DMS153 (cell line): ENCODE results near the gene CCSER2.
"Not testable (repeated sequence)": the region's sequence is repeated elsewhere in the genome, so short reads cannot be mapped to it uniquely, and the experiment has no call there.

Experiments
- DNase-seq: peaks from one replicate; lab custom pipeline; 2025; lab: John Stamatoyannopoulos, UW

The CCSER2 gene

GRCh38 chr10:84347575-84348002, 19.2 kb downstream of the CCSER2 start:
- not testable (repeated sequence) for DNase-seq

DNA sequence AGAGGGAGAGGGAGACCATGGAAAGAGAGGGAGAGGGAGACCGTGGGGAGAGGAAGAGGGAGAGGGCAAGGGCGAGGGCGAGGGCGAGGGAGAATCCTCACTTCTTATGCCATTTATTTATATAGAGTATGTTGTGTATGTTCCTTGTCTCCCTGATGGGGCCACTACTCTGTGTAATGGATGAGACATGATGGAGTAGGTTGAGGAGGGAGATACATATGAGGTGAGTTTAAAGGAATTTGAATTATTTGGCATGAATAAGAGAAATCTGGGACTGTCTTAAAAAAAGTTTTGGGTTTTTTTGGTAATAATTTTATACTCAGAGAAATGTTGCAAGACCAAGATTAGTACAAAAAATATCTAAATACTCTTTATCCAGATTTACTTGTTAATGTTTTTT, 20.1 kb downstream of the CCSER2 start:
- no peak for DNase-seq

DNA sequence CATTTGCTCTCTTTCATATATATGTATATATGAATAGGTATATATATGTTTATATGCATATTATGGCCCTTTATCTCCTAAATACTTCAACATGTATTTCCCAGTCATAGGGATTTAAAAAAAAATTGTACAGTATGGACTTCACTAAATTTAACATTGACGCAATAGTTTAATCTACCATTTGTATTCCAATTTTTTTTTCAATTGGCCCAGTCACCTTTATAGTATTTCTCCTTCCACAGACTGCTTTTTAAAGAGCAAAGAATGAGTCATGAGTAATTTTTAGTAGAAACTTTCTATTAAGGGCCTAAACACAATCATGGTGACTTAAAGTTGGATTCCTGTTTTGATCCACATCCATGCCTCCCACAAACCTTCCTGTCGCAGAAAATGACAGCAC, 20.5 kb downstream of the CCSER2 start:
- no peak for DNase-seq

DNA sequence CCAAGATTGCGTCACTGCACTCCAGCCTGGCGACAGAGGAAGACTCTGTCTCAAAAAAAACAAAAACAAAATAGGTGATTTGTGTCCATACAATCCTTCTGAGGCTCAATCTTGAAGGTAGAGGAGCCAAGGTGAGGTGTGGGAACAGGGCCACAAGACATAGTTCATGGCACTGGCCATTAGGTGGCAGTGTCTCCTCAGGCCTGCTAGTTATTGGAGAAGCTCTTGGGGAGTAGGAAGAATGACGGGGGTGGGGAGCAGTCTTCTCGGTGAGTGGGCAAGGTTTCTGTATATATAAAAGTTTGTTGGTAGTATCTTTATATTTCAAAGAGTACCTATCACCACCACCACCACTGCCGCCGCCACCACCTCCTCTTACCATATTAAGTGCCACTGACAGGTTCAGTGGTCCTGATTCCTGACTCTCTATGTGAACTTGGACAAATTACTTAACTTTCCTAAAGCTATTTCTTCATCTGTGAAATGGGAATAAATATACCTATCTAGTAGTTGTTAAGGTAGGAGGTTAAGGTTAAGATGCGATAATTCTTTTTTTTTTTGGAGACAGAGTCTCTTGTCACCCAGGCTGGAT, 24.0 kb downstream of the CCSER2 start:
- DNase-seq = no peak

DNA sequence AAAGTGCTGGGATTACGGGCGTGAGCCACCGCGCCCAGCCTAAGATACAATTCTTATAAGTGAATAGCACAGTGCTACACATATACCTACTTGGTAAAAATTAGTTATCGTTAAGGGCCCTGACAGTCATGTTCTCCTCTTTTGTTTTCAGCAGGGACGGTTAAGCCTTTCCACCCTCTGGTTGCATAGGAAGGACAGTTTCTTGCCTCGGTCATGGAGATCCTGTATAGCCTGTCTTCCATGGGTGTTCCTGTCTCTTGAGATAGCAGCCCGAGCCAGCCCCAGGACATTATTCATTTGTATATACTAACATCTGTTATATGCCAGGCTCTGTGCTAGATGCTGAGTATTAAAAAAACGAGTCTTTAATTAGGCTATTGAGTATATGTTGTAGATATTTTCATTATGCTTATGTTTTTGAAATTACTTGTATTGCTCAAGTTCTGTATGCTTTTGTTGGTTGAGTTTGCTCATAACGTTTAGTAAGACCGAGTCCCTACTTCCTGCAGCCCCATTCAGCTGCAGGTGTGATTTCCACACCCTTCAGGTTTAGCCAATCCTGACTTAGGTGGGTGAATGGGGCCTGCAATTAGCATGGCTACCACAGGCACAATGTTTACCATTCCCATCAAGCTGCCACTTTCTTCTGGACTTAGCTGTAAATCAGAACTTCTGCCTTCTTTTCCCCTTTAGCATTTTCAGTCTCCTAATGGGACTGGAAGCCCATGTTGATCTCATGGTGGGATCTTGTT, 24.8 kb downstream of the CCSER2 start:
- peak; percentile 78 for DNase-seq

DNA sequence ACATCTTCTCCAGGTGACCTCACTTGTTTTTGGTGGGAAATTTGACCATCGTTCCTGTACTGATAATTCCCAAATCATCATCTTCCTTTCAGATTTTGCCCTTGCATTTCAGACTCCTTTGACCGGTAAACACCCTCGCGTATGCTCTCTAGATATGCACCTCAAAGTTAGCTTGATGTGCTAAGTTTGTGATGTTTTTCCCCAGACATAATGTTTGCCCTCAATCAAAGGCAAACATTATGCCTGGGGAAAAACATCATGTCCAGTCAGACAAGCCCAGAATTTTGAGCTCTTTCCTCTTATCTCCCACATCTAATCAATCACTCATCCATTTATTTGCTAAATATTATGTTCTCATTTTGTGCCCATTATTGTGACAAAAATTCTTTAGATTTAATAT, 26.2 kb downstream of the CCSER2 start:
- no peak for DNase-seq

GRCh38 chr10:84355106-84355505, 26.7 kb downstream of the CCSER2 start:
- no peak for DNase-seq

GRCh38 chr10:84356928-84357327, 28.5 kb downstream of the CCSER2 start:
- DNase-seq = no peak

- no peak for DNase-seq
Measured at GRCh38 chr10:84358743-84359142, 30.4 kb downstream of the CCSER2 start.

- DNase-seq = no peak
Measured at GRCh38 chr10:84360637-84361365, 32.4 kb downstream of the CCSER2 start.

- DNase-seq = no peak
Measured at GRCh38 chr10:84365335-84365881, 37.0 kb downstream of the CCSER2 start.

DNA sequence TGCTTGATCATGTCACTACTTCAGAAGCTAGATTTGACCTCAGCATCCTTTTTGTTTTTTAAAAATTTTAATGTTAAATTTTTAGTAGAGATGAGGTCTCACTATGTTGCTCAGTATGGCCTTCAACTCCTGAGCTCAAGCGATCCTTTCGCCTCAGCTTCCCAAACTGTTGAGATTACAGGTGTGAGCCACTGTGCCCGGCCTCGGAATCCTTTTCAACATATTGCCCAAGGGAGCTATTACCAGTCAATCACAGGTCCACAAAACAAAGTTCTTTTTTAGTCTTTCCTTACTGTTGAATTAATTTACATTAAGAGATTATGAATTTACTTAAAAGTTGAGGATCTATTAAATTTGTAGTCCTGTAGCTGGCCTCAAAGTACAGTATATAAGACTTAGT, 37.7 kb downstream of the CCSER2 start:
- no peak for DNase-seq

GRCh38 chr10:84367256-84367655, 38.9 kb downstream of the CCSER2 start:
- DNase-seq = no peak

DNA sequence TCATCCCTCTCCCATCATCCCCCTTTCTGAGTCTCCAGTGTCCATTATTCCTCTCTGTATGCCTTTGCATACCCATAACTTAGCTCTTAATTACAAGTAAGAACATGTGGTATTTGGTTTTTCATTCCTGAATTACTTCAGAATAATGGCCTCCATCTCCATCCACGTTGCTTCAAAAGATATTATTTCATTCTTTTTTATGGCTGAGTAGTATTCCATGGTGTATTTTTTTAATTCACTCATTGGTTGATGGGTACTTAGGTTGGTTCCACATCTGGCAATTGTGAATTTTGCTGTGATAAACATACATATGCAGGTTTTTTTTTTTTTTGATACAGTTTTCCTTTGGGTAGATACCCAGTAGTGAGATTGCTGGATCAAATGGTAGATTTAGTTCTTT, 40.4 kb downstream of the CCSER2 start:
- DNase-seq = no peak

DNA sequence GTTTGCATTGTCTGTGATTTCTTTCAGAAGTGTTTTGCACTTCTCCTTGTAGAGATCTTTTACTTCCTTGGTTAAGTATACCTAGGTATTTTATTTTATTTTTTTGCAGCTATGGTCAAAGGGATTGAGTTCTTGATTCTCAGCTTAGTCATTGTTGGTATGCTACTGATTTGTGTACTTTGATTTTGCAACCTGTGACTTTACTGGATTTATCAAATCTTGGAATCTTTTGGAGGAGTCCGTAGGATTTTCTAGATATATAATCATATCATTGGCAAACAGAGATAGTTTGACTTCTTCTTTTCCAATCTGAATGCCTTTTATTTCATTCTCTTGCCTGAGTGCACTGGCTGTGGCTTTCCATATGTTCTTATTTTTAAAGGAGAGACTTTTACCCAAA, 41.9 kb downstream of the CCSER2 start:
- no peak for DNase-seq

GRCh38 chr10:84371944-84372343, 43.6 kb downstream of the CCSER2 start:
- DNase-seq = no peak

DNA sequence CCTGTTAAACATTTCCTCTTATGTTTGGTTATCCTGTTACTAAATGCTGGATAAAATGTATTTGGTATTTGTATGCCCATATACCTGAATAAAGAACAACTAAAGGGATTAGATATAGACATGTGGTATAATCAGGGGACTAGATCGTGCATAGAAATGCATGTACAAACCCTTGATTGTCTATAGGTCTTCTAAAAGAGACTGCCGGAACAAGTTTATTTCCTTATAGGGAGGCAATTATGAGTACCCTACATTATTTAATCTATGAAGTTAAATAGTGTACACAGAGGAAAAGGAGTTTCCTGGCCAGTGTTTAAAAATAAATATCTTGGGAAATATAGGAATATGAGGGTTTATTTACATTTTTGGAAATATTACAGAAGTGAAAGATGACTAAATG, 44.6 kb downstream of the CCSER2 start:
- no peak for DNase-seq

DNA sequence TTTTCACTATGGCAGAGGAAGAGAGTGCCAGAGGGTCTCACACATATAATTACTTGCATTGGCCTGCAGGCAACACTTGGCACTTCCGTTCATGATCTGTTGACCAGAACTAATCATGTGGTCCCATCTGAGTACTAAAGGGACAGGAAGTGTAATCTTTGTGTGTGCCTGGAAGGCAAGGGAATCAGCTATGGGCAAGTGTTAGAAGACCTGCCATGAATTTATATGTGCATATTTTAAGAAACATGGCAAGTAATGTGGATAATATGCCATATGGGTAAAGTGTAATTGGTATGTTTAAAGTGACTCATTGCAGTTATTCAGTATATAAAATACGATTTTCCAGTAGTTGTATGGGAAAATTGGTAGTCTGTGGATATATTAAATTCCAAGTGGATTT, 46.1 kb downstream of the CCSER2 start:
- DNase-seq = no peak

- DNase-seq = peak; percentile 35
Measured at GRCh38 chr10:84375011-84375410, 46.6 kb downstream of the CCSER2 start.

DNA sequence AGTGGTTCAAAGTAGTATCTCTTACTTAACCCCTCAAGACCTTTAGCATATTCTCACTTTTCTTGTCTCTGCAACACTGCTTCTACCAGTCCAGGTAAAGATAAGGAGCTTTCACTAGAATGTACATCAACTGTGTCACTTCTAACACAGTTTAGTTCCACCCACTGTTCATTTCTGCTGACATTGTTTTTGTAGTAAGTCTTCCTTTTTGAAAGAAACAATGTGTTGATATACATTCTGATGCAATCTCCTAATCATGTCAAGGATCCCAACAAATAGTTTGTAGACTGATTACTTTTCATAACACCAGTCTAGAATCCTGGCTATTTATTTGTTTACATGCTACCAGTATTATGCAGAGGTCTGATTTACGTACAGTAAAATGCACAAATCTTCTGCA, 47.5 kb downstream of the CCSER2 start:
- DNase-seq = no peak

DNA sequence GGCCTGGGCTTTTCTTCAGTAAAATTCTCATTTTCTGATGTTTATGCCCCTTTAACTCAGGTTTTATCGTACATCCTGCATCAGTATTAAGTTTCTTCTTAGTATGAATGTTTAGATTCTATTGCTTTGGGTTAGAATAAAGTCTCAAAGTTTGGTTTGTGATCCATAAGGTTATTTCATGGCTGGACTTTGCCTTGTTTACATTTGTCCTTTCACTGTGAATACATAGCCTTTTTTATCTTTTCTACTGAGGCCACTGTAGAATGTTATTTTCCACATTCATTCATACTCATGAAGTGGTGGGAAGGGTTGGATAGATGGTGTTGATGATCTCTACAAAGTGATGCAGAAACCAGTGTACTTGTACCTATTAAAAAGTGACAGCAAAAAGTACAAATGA, 59.8 kb downstream of the CCSER2 start:
- no peak for DNase-seq

- no peak for DNase-seq
Measured at GRCh38 chr10:84390364-84390763, 62.0 kb downstream of the CCSER2 start.

DNA sequence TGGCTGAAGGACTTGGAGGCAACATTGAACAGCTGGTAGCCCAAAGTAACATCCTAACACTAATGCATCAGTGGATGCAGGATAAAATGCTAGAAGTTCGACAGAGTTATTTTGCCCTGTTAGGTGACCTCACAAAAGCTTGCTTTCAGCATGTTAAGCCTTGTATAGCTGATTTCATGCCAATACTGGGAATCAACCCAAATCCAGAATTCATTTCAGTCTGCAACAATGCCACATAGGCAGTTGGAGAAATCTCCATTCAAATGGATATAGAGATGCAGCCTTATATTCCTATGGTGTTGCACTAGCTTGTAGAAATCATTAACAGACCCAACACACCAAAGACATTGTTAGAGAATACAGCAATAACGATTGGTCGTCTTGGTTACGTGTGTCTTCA, 62.9 kb downstream of the CCSER2 start:
- DNase-seq = no peak
